ENCODE measurements around the gene OR2T8. TPM values are rescaled to one million over a fixed set of nuclear protein-coding genes. Genes with fewer than 3 reads are reported as not detected.
"Not testable (repeated sequence)": the region's sequence is repeated elsewhere in the genome, so short reads cannot be mapped to it uniquely, and the experiment has no call there.

Gene OR2T8
- total RNA-seq, 4 donors from 2014 or later, result 0.40 TPM; not detected in 3

DNA sequence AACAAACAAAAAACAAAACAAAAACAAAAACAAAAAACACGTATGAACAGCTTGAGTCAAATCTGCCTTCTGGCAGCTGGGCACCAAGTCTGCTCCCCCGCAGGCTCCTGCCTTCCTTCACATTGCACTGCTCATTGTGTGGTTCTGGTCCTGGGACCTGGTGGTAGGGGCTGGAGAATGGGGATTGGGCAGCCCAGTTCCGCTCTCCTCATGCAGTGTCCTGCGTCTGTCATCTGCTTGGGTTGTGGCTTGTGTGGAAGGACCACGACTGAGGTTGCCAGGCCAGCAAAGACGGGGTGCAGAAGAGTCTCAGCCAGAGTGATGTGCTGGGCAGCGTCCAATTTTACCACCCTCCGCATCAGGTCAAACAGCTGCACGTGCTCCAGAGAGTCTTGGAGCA is 15.7 kb downstream of the OR2T8 start:
- Histone ChIP-seq H3K4me3 (no peak overlapping the region), H3K27me3 (no peaks in the 10 kb centered on the region), H3K4me1 (no peaks in the 10 kb centered on the region), H3K9me3 (no peaks in the 10 kb centered on the region), H3K27ac (no peak overlapping the region), H3K36me3 (no peaks in the 10 kb centered on the region)
- intact Hi-C loops (cut with DNase I; ENCODE audit: low total_unique reads), result no loop called here
- TF ChIP-seq POLR2A (IDR thresholded peaks at IDR 0.05), result no peak
- TF ChIP-seq, protein P1, sequence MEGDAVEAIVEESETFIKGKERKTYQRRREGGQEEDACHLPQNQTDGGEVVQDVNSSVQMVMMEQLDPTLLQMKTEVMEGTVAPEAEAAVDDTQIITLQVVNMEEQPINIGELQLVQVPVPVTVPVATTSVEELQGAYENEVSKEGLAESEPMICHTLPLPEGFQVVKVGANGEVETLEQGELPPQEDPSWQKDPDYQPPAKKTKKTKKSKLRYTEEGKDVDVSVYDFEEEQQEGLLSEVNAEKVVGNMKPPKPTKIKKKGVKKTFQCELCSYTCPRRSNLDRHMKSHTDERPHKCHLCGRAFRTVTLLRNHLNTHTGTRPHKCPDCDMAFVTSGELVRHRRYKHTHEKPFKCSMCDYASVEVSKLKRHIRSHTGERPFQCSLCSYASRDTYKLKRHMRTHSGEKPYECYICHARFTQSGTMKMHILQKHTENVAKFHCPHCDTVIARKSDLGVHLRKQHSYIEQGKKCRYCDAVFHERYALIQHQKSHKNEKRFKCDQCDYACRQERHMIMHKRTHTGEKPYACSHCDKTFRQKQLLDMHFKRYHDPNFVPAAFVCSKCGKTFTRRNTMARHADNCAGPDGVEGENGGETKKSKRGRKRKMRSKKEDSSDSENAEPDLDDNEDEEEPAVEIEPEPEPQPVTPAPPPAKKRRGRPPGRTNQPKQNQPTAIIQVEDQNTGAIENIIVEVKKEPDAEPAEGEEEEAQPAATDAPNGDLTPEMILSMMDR (IDR thresholded peaks at IDR 0.05), result no peak
- no peak for DNase-seq

DNA sequence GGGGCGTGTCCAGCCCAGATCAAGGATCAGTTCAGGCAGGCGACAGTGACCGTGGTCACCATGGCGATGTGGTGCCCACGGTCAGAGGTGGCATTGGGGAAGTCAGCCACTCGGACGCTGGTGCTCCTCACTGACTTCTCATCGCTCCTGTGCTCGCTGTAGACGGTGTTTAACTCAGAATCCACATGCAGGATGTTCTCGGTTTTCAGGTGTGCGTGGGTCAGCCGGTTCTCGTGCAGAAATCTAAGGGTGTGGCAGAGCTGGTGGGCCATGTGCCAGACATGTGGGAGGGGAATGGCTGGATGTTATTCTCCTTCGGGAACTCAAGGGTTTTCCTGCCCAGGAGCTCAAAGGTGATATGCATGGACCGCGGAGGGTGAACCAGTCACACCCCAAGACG is 16.4 kb downstream of the OR2T8 start:
- TF ChIP-seq, protein P1 (IDR thresholded peaks at IDR 0.05), result no peak
- TF ChIP-seq POLR2A (IDR thresholded peaks at IDR 0.05), result no peak
- no peaks in the 10 kb centered on the region for H3K27me3 ChIP-seq
- H3K36me3 ChIP-seq, result no peaks in the 10 kb centered on the region
- no peaks in the 10 kb centered on the region for H3K4me1 ChIP-seq
- no peaks in the 10 kb centered on the region for H3K9me3 ChIP-seq
- intact Hi-C loops (cut with DNase I; ENCODE audit: low total_unique reads), result no loop called here
- no peak overlapping the region for H3K4me3 ChIP-seq
- no peak for DNase-seq
- no peak overlapping the region for H3K27ac ChIP-seq

DNA sequence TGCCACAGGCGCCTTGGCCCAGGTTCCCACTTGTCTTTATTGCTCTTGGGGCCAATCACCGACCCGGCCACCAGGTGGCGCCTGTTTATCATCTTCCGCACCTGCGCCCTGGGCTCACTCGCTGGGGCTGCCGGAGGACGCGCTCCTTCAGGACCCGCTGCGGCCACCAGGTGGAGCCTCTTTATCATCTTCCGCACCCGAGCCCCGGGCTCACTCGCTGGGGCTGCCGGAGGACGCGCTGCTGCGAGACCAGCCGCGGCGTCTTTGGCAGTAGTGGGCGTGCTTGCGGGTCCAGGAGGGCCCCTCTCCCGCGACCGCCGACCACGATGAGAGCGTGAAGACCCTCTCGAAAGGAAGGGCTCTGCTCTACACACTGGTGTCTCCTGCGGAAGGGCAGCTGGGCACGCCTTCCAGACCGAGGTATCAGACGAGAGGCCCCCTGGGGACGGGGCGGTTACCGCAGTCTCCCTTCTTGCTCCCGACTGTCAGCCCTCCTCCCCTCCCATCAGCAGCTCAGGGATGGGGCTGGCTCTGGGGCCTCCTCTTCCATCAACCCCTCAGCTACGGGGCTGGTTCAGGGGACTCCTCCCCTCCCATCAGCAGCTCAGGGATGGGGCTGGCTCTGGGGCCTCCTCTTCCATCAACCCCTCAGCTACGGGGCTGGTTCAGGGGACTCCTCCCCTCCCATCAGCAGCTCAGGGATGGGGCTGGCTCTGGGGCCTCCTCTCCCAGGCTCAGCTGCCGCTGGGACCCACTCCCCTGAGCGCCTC is 17.1 kb downstream of the OR2T8 start:
- H3K9me3 ChIP-seq; H3K27me3 ChIP-seq; H3K4me1 ChIP-seq; H3K27ac ChIP-seq; intact Hi-C loops (cut with DNase I; ENCODE audit: low total_unique reads); H3K36me3 ChIP-seq: not testable (repeated sequence)
- peak; percentile 21 to 29 for DNase-seq
- H3K4me3 ChIP-seq, result peak overlapping the region in 1 of 2 donors; percentile 21
- TF ChIP-seq, protein P1 (IDR thresholded peaks at IDR 0.05), result peak in 2 of 4 experiments; percentile 17 to 47

DNA sequence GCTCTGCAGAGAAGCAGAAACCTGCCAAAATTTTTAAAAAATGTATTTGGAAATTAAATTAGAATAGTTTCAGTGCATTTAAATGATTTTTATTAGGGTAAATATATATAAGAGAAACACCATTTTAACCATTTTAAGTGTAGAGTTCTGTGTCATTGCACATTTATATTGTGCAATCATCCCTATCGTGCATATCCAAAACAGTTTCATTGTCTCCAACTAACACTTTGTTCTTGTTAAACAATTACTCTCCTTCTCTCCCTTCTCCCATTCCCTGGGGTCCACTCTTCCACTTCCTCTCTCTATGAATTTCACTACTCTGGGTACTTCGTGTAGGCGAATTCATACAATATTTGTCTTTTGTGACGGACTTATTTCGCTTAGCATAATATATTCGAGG is 22.6 kb downstream of the OR2T8 start:
- intact Hi-C loops (cut with DNase I; ENCODE audit: low total_unique reads), result no loop called here
- Histone ChIP-seq H3K36me3 (no peaks in the 10 kb centered on the region), H3K9me3 (no peaks in the 10 kb centered on the region), H3K27ac (no peak overlapping the region), H3K4me1 (no peaks in the 10 kb centered on the region), H3K4me3 (no peak overlapping the region), H3K27me3 (no peaks in the 10 kb centered on the region)
- no peak for TF ChIP-seq POLR2A (IDR thresholded peaks at IDR 0.05)
- DNase-seq, result no peak

DNA sequence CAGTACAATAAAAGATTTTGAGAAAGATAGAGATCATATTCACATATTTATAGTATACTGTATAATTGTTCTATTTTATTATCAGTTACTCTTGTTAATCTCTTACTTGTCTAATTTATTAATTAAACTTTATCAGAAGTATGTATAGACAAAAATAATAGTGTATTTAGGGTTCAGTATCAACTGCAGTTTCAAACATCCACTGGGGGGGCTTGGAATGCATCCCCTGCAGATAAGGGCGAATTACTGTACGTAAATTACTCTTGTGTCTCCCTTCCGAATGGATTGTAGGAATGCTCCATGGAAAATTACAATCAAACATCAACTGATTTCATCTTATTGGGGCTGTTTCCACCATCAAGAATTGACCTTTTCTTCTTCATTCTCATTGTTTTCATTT is 28.5 kb downstream of the OR2T8 start, which contains the start of gene OR2L8:
OR2L8 (plus strand) TSS at position 301 of the 400 bp plus-strand sequence; CDS start at position 301, 0 bp downstream.
- Histone ChIP-seq H3K27me3 (no peaks in the 10 kb centered on the region), H3K27ac (no peak within 1 kb of the TSS), H3K4me3 (no peak within 1 kb of the TSS), H3K4me1 (no peaks in the 10 kb centered on the region), H3K36me3 (no peaks in the 10 kb centered on the region), H3K9me3 (no peaks in the 10 kb centered on the region)
- DNase-seq, result no peak
- no peak for TF ChIP-seq POLR2A (IDR thresholded peaks at IDR 0.05)
- TF ChIP-seq, protein P1 (IDR thresholded peaks at IDR 0.05), result no peak
- intact Hi-C loops (cut with DNase I; ENCODE audit: low total_unique reads), result no loop called here
